K562 (cell line): ENCODE data around the gene CRYBG2. TPM values are rescaled to one million over a fixed set of nuclear protein-coding genes. Genes with fewer than 3 reads are reported as not detected.

ENCODE experiments used
- ARNT ChIP-seq, 2 experiments: fragments of 450-650 bp; IDR thresholded peaks; 2 replicates each; pipeline ENCODE4 v1.6.1; 2016; ENCODE audit warnings: mild to moderate bottlenecking in 1 of 2
- DACH1 ChIP-seq: fragments of 450-650 bp; IDR thresholded peaks from 2 replicates; pipeline ENCODE4 v1.6.1; 2018; ENCODE audit not compliant: partially characterized antibody
- DIDO1 ChIP-seq: fragments of 450-650 bp; IDR thresholded peaks from 2 replicates; pipeline ENCODE4 v1.6.1; 2016; ENCODE audit warnings: low read depth, missing biosample characterization, missing genetic modification characterization
- EP300 ChIP-seq: IDR thresholded peaks from 2 replicates; pipeline ENCODE4 v1.6.1; 2012; ENCODE audit warnings: low read length, improper control_type of control experiment
- HDAC1 ChIP-seq, 2 experiments: fragments of 450-650 bp; IDR thresholded peaks; 2 replicates each; pipeline ENCODE4 v1.6.1; 2016 to 2017; ENCODE audit warnings: inconsistent platforms in 1 of 2, mild to moderate bottlenecking in 1 of 2, moderate library complexity in 1 of 2
- HNRNPUL1 ChIP-seq: fragments of 200-400 bp; formaldehyde crosslinking; IDR thresholded peaks from 2 replicates; pipeline ENCODE4 v1.6.1; 2017; ENCODE audit warnings: low read length
- KDM5B ChIP-seq: fragments of 200-600 bp; sonication (generic); IDR thresholded peaks from 2 replicates; pipeline ENCODE4 v1.6.1; 2012; ENCODE audit warnings: low read depth, mild to moderate bottlenecking, moderate library complexity, low read length, control low read depth, inconsistent platforms; ENCODE audit not compliant: insufficient replicate concordance
- MCM2 ChIP-seq: fragments of 450-650 bp; IDR thresholded peaks from 2 replicates; pipeline ENCODE4 v1.6.1; 2017; ENCODE audit warnings: low read depth, mild to moderate bottlenecking
- MTA3 ChIP-seq: fragments of 450-650 bp; formaldehyde crosslinking; IDR thresholded peaks from 2 replicates; pipeline ENCODE4 v1.6.1; 2017; ENCODE audit warnings: mild to moderate bottlenecking, borderline replicate concordance
- MTF1 ChIP-seq: fragments of 250-450 bp; sonication (Bioruptor Pico); IDR thresholded peaks from 2 replicates; pipeline ENCODE4 v1.9.0; 2021; ENCODE audit warnings: moderate library complexity, mild to moderate bottlenecking, inconsistent platforms, borderline replicate concordance
- NCOA1 ChIP-seq: fragments of 450-650 bp; IDR thresholded peaks from 2 replicates; pipeline ENCODE4 v1.6.1; 2016; ENCODE audit warnings: low read depth
- NCOA6 ChIP-seq: fragments of 450-650 bp; IDR thresholded peaks from 2 replicates; pipeline ENCODE4 v1.6.1; 2017; ENCODE audit warnings: mild to moderate bottlenecking
- SPI1 ChIP-seq: IDR thresholded peaks from 2 replicates; pipeline ENCODE4 v1.6.1; 2011; ENCODE audit warnings: low read depth, low read length, control low read depth, borderline replicate concordance
- TEAD1 ChIP-seq, 2 experiments: fragments of 450-650 bp in 1 of 2; sonication (generic) in 1 of 2; formaldehyde crosslinking; IDR thresholded peaks; 2 replicates each; pipeline versions ENCODE4 v1.4.0 to v1.8.0; 2020 to 2022; ENCODE audit warnings: mild to moderate bottlenecking in 2 of 2, missing genetic modification reagents in 1 of 2
- TGIF2 ChIP-seq: sonication (generic); formaldehyde crosslinking; IDR thresholded peaks from 2 replicates; pipeline ENCODE4 v1.8.1; 2022; ENCODE audit warnings: mild to moderate bottlenecking, missing genetic modification reagents, moderate library complexity
- ZFP36 ChIP-seq: fragments of 150-350 bp; IDR thresholded peaks from 2 replicates; pipeline ENCODE4 v1.6.1; 2018; ENCODE audit warnings: low read length, low read depth; ENCODE audit not compliant: partially characterized antibody
- ZKSCAN1 ChIP-seq: fragments of 150-350 bp; IDR thresholded peaks from 2 replicates; pipeline ENCODE4 v1.6.1; 2016; ENCODE audit warnings: low read depth, low read length
- ZNF12 ChIP-seq: sonication (generic); formaldehyde crosslinking; IDR thresholded peaks from 2 replicates; pipeline ENCODE4 v1.4.0; 2020; ENCODE audit warnings: mild to moderate bottlenecking, missing genetic modification reagents
- ZNF444 ChIP-seq: fragments of 250-450 bp; sonication (Bioruptor Pico); IDR thresholded peaks from 2 replicates; pipeline ENCODE4 v1.4.0; 2020; ENCODE audit warnings: mild to moderate bottlenecking, moderate library complexity
- ZNF785 ChIP-seq: fragments of 250-450 bp; sonication (Bioruptor Pico); IDR thresholded peaks from 2 replicates; pipeline ENCODE4 v1.4.0; 2020; ENCODE audit warnings: mild to moderate bottlenecking
- polyA plus RNA-seq, 8 experiments: library from polyadenylated mRNA; depleted of rRNA in 4 of 8; stranded (reverse) in 5 of 8; unstranded in 3 of 8; fragments of >200 nt; fragmentation: Nextera tagmentation in 2 of 8; fragmentation: Illumina TruSeq in 1 of 8; extraction: Ambion mirVana in 2 of 8; extraction: Trizol in 1 of 8; gene quantifications; 2 replicates each; pipeline versions ENCODE4 v1.2.1 to v1.2.3, GENCODE V29; 2011 to 2014; ENCODE audit warnings: inconsistent platforms in 1 of 8, missing spikeins in 1 of 8
- total RNA-seq, 7 experiments: library from RNA; depleted of rRNA in 6 of 7; stranded (reverse); fragments of >200 nt in 6 of 7; fragmentation: Illumina TruSeq in 2 of 7; extraction: Trizol in 2 of 7; gene quantifications; 2 replicates each; pipeline versions ENCODE4 v1.2.1 to v1.2.3, GENCODE V29; 2011 to 2021; ENCODE audit warnings: low replicate concordance in 1 of 7
- TF ChIP-seq, protein P1 (sequence below): IDR thresholded peaks from 2 replicates; pipeline ENCODE4 v1.6.1; 2011; ENCODE audit not compliant: insufficient read length; ENCODE audit errors: extremely low read depth
- TF ChIP-seq, protein P2 (sequence below): fragments of 250-450 bp; sonication (Bioruptor Pico); IDR thresholded peaks from 2 replicates; pipeline ENCODE4 v1.8.0; 2021; ENCODE audit warnings: mild to moderate bottlenecking, moderate library complexity
- TF ChIP-seq, protein P3 (sequence below): sonication (generic); formaldehyde crosslinking; IDR thresholded peaks from 2 replicates; pipeline ENCODE4 v1.8.0; 2022; ENCODE audit warnings: mild to moderate bottlenecking, low read depth, missing genetic modification reagents
- TF ChIP-seq, protein P4 (sequence below): fragments of 200-800 bp; sonication (Bioruptor generic); IDR thresholded peaks from 2 replicates; pipeline ENCODE4 v1.6.1; 2017; ENCODE audit warnings: missing genetic modification characterization, missing compliant biosample characterization

The CRYBG2 gene
- total and polyA plus RNA-seq, 9 of the 15 experiments (the other 6 are each of a cell fraction or from before 2014, with no cell fraction given) = 0.39 to 8.5 (median 3.7) TPM

DNA sequence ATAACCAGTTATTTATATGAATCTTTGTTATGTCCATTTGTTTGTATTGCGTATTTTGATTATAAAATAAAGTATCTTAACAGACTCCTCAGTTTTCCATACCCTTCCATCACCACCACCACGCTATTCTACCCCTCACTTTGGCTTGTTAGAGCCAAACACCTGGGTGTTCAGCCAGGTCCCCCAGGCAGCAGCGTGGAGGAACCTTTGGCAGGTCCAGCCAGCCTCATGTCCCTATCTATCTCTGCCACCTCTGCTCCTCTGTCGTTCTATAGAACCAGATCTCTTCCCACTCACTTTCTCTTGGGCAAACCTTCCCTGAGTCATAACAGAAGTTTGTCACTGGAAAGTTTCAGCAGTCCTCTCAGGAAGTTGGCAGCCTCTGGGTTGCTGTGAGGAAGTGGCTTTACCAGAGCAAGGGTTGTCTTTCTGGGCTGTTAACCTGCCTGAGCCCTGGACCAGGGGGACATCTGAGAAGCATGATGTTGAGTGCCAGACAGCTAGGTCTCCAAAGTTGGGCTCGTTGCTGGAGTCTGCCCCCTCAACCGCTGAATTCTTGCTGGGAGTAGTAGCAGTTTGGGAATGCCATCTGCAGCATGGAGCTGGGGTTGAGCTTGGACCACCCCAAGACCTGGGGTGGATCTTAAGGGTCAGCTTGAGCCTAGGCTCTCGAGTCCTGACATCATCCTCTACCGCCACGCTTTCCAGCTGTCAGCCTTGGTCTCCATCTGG is 75.0 kb downstream of the CRYBG2 start (continued):
- TF ChIP-seq TGIF2 (CRISPR knock-in tag) (no peak), NCOA1 (no peak), MCM2 (no peak), DACH1 (no peak), TEAD1 (CRISPR knock-in tag; IDR thresholded peaks at IDR 0.05) (no peak), HNRNPUL1 (no peak), ZNF785 (CRISPR knock-in tag) (no peak), SPI1 (peak; percentile 75; the same call in 1 of the 2 replicates), DIDO1 (tag) (no peak), HDAC1 (IDR thresholded peaks at IDR 0.05) (no peak), ZNF444 (no peak), EP300 (no peak), ARNT (IDR thresholded peaks at IDR 0.05) (no peak), ZKSCAN1 (no peak), MTA3 (no peak), NCOA6 (no peak), MTF1 (CRISPR knock-in tag) (no peak), KDM5B (no peak), ZNF12 (CRISPR knock-in tag) (no peak), ZFP36 (no peak)
- TF ChIP-seq, protein P1, sequence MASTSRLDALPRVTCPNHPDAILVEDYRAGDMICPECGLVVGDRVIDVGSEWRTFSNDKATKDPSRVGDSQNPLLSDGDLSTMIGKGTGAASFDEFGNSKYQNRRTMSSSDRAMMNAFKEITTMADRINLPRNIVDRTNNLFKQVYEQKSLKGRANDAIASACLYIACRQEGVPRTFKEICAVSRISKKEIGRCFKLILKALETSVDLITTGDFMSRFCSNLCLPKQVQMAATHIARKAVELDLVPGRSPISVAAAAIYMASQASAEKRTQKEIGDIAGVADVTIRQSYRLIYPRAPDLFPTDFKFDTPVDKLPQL = no peak
- TF ChIP-seq, protein P2, sequence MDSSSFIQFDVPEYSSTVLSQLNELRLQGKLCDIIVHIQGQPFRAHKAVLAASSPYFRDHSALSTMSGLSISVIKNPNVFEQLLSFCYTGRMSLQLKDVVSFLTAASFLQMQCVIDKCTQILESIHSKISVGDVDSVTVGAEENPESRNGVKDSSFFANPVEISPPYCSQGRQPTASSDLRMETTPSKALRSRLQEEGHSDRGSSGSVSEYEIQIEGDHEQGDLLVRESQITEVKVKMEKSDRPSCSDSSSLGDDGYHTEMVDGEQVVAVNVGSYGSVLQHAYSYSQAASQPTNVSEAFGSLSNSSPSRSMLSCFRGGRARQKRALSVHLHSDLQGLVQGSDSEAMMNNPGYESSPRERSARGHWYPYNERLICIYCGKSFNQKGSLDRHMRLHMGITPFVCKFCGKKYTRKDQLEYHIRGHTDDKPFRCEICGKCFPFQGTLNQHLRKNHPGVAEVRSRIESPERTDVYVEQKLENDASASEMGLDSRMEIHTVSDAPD (CRISPR knock-in tag) = no peak
- TF ChIP-seq, protein P3, sequence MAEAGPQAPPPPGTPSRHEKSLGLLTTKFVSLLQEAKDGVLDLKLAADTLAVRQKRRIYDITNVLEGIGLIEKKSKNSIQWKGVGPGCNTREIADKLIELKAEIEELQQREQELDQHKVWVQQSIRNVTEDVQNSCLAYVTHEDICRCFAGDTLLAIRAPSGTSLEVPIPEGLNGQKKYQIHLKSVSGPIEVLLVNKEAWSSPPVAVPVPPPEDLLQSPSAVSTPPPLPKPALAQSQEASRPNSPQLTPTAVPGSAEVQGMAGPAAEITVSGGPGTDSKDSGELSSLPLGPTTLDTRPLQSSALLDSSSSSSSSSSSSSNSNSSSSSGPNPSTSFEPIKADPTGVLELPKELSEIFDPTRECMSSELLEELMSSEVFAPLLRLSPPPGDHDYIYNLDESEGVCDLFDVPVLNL = 0 out of 2 replicates have a peak, but pooled peaks have one; percentile 16
- TF ChIP-seq, protein P4, sequence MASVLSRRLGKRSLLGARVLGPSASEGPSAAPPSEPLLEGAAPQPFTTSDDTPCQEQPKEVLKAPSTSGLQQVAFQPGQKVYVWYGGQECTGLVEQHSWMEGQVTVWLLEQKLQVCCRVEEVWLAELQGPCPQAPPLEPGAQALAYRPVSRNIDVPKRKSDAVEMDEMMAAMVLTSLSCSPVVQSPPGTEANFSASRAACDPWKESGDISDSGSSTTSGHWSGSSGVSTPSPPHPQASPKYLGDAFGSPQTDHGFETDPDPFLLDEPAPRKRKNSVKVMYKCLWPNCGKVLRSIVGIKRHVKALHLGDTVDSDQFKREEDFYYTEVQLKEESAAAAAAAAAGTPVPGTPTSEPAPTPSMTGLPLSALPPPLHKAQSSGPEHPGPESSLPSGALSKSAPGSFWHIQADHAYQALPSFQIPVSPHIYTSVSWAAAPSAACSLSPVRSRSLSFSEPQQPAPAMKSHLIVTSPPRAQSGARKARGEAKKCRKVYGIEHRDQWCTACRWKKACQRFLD (CRISPR knock-in tag) = no peak
